ENCODE data around the gene BABAM2.

DNA sequence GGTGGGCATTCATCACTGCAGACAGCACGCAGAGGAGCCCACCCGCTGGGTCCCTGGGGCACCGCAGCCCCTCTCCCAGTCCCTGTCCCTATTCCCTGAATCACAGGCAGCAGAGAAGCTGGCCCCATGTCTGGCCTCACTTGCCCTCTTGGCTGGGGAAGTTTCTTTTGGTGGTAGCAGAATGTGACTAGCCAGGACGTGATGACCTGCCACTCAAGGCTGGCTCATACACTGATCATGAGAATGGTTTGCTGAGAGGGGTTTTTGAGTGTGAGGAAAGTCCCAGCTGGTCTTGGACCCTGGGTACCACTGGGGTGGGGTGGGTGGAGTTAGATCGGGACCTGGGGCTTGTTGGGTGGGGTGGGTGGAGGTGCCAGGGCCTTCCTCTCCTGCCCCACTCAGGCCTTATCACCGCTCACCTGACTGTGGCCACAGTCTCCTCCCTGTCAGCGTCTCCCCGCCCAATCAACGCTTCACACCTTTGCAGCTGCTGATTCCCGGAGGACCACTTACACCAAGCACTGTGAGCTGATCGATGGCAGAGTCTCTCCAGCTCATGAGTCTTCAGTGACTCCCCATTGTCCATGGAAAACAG is 473.3 kb downstream of the BABAM2 start:
- TF ChIP-seq, protein P1, sequence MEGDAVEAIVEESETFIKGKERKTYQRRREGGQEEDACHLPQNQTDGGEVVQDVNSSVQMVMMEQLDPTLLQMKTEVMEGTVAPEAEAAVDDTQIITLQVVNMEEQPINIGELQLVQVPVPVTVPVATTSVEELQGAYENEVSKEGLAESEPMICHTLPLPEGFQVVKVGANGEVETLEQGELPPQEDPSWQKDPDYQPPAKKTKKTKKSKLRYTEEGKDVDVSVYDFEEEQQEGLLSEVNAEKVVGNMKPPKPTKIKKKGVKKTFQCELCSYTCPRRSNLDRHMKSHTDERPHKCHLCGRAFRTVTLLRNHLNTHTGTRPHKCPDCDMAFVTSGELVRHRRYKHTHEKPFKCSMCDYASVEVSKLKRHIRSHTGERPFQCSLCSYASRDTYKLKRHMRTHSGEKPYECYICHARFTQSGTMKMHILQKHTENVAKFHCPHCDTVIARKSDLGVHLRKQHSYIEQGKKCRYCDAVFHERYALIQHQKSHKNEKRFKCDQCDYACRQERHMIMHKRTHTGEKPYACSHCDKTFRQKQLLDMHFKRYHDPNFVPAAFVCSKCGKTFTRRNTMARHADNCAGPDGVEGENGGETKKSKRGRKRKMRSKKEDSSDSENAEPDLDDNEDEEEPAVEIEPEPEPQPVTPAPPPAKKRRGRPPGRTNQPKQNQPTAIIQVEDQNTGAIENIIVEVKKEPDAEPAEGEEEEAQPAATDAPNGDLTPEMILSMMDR (IDR thresholded peaks at IDR 0.05; ENCODE audit: insufficient read depth, low read length, poor library complexity, severe bottlenecking): no peak
- no peak for TF ChIP-seq EZH2phosphoT487 (conservative IDR thresholded peaks at IDR 0.05; ENCODE audit: low read length)

Data from SU-DHL-6 (cell line).